Lower lobe of right lung (tissue), 1 donor: ENCODE results near the gene C4orf17. TPM values are rescaled to one million over a fixed set of nuclear protein-coding genes. Genes with fewer than 3 reads are reported as not detected.

Source experiments
- total RNA-seq: library from RNA; stranded (reverse); fragmentation: NEBNext Ultra II Directional; extraction: Animal tissue kit (Norgen Biotek cat#: 25700); gene quantifications from one replicate; pipeline ENCODE4 v1.2.1, GENCODE V29; 2021
- donor health status: DM: no; HTN: yes; CAD: no; lungs with severe emphysema.

The C4orf17 gene
- total RNA-seq, 1 donor from 2014 or later, result not detected

Other genes starting within 250 kb of the C4orf17 start
- gene ADH1A, start 220.0 kb upstream of the C4orf17 start, total RNA-seq, result 3.0 TPM
- 644 TPM for gene ADH1B, start 189.6 kb upstream of the C4orf17 start, total RNA-seq
- gene ADH1C, start 158.3 kb upstream of the C4orf17 start, total RNA-seq, result 8.2 TPM
- 0.47 TPM for gene ADH7, start 75.7 kb upstream of the C4orf17 start, total RNA-seq
- 3.7 TPM for gene TRMT10A, start 53.0 kb downstream of the C4orf17 start, total RNA-seq
- 0.15 TPM for gene MTTP, start 63.8 kb downstream of the C4orf17 start, total RNA-seq
- gene C4orf54, start 146.8 kb downstream of the C4orf17 start, total RNA-seq, result not detected